Measurements from ENCODE around the gene COL6A1.
"Not testable (repeated sequence)": the region's sequence is repeated elsewhere in the genome, so short reads cannot be mapped to it uniquely, and the experiment has no call there.

GRCh38 chr21:45975667-45976409 is 5.7 kb upstream of the COL6A1 start:
- not testable (repeated sequence) for TF ChIP-seq CTCF (conservative IDR thresholded peaks at IDR 0.05; ENCODE audit: low read length); EZH2phosphoT487 (IDR thresholded peaks at IDR 0.05; ENCODE audit: borderline replicate concordance, low read depth, low read length)
